CD4-positive, alpha-beta T cell (primary cell): Measurements from ENCODE around the gene ARHGEF17. TPM values are rescaled to one million over a fixed set of nuclear protein-coding genes. Genes with fewer than 3 reads are reported as not detected.

Source experiments
- ATAC-seq: fragments of 200-7000 bp; cut with Tn5 transposase; one replicate; pipeline ENCODE4 v1.10.0; 2022; ENCODE audit warnings: mild to moderate bottlenecking; ENCODE audit not compliant: poor library complexity
- CTCF ChIA-PET: fragments of 350-600 bp; sonication (Branson Sonifier 250); formaldehyde crosslinking; loops from one replicate; lab custom pipeline; 2021; ENCODE audit warnings: antibody characterized with exemption, inconsistent platforms; lab: Charles Lee
- POLR2A ChIA-PET: fragments of 350-600 bp; sonication (Branson Sonifier 250); formaldehyde crosslinking; loops from one replicate; lab custom pipeline; 2021; ENCODE audit warnings: antibody characterized with exemption, inconsistent platforms; lab: Charles Lee
- DNase-seq, 14 experiments: peaks; one replicate each; pipeline ENCODE4 v3.0.0-alpha.2; 2013 to 2020; ENCODE audit warnings: mixed read lengths in 2 of 14
- H3K27ac ChIP-seq, 2 donors: one replicate each; pipeline versions ENCODE4 v1.5.1 to v1.7.0; 2013; ENCODE audit warnings: low read length in 2 of 2, low read depth in 1 of 2, mild to moderate bottlenecking in 1 of 2
- H3K27me3 ChIP-seq, 2 experiments: 1 replicate in 1 of 2; 2 replicates in 1 of 2; pipeline versions ENCODE4 v1.6.1 to v1.7.0; 2013; ENCODE audit warnings: low read length in 2 of 2, control low read depth in 1 of 2, mild to moderate bottlenecking in 1 of 2, moderate library complexity in 1 of 2; ENCODE audit not compliant: insufficient read depth in 2 of 2, control insufficient read depth in 1 of 2
- H3K36me3 ChIP-seq: one replicate; pipeline ENCODE4 v1.6.1; 2013; ENCODE audit warnings: low read length, control low read depth; ENCODE audit not compliant: insufficient read depth
- H3K4me1 ChIP-seq: one replicate; pipeline ENCODE4 v1.6.1; 2013; ENCODE audit warnings: low read length, control low read depth; ENCODE audit not compliant: insufficient read depth
- H3K4me3 ChIP-seq: one replicate; pipeline ENCODE4 v1.5.1; 2013; ENCODE audit warnings: mild to moderate bottlenecking, low read length, moderate library complexity
- H3K9me3 ChIP-seq, 2 experiments: 1 replicate in 1 of 2; 2 replicates in 1 of 2; pipeline versions ENCODE4 v1.6.1 to v1.7.0; 2013; ENCODE audit warnings: low read length in 2 of 2, mild to moderate bottlenecking in 2 of 2, control low read depth in 1 of 2, moderate library complexity in 1 of 2; ENCODE audit not compliant: control insufficient read depth in 1 of 2, insufficient read depth in 1 of 2
- H3K27ac Mint-ChIP-seq: one replicate; pipeline ENCODE4 v1.8.0; 2020; ENCODE audit warnings: mixed read lengths
- H3K27me3 Mint-ChIP-seq: one replicate; pipeline ENCODE4 v1.8.0; 2021; ENCODE audit warnings: mixed read lengths
- H3K36me3 Mint-ChIP-seq: one replicate; pipeline ENCODE4 v1.8.0; 2021; ENCODE audit warnings: low read depth, mixed read lengths
- H3K4me1 Mint-ChIP-seq: one replicate; pipeline ENCODE4 v1.8.0; 2021; ENCODE audit warnings: low read depth, mixed read lengths
- H3K4me3 Mint-ChIP-seq: one replicate; pipeline ENCODE4 v1.8.0; 2020; ENCODE audit warnings: mild to moderate bottlenecking, mixed read lengths
- H3K9me3 Mint-ChIP-seq: one replicate; pipeline ENCODE4 v1.8.0; 2020; ENCODE audit warnings: mixed read lengths
- intact Hi-C, 2 experiments: fragments of 100-400 bp; cut with DNase I in 1 of 2; cut with micrococcal nuclease in 1 of 2; formaldehyde crosslinking; loops; one replicate each; pipeline versions ENCODE4 v1.15.1 to v1.9.0; 2023 to 2025; cut with DNase I, micrococcal nuclease
- total RNA-seq, 174 experiments: library from RNA in 2 of 174; stranded (reverse) in 2 of 174; gene quantifications; one replicate each; pipeline ENCODE4 v1.2.3 and lab custom pipeline; 2021 to 2026
- TF ChIP-seq, protein P1 (sequence below): fragments of 200-600 bp; IDR thresholded peaks from one replicate; pipeline ENCODE4 v1.8.0; 2022; ENCODE audit warnings: antibody characterized with exemption, mild to moderate bottlenecking

Gene ARHGEF17
- total RNA-seq, 2 experiments from 2014 or later, result not detected

DNA sequence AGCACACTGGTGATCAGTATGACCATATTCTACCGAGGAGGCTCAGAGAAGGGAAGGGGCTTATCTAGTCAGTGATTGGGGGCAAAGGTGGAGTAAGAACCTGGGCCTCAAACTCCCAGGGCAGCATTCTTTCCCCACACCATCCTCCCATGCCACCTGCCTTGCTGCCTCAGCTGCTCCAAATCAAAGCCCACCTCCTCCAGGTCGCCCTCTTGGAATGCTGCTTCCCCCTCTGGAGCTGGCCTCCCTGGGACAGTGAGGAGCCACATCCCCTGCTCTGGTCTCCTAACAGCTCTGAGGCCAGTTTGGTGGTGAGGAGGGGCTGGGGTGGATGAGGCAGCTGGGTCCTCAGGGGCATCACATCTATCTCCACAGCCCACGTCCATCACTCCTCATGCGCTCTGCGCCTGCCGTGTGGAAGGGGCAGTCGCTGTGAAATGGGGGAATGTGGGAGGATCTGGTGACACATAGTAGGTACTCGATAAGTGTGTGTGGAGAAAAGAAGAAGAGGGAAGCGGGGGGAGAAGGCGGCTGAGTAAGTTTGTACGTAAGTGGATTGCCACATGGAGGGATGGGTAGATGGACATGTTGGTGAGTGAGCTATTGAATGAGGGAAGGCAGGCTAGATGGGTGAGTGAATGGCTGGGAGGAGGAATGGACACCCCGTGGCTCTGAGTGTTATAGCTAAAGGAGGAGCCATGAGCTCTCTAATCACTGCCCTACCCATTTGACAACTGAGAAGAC is 16.1 kb upstream of the ARHGEF17 start:
- Histone ChIP-seq H3K4me3 (no peak overlapping the region), H3K27me3 (no peaks in the 10 kb centered on the region), H3K9me3 (no peaks in the 10 kb centered on the region), H3K4me1 (peaks cover 20% of the 10 kb centered on the region), H3K27ac (no peak overlapping the region), H3K36me3 (no peaks in the 10 kb centered on the region)
- DNase-seq (no peak), ATAC-seq (no peak)
- no peaks in the 10 kb centered on the region for H3K27me3 Mint-ChIP-seq
- no peak overlapping the region for H3K27ac Mint-ChIP-seq
- ChIA-PET CTCF (interaction anchor here (2.0 kb wide), 1 partner anchor 43 kb away, joined by 6 read pairs; no protein-coding TSS in a partner anchor), POLR2A (no interaction called here)
- intact Hi-C loops, result no loop called here
- peaks cover 5% of the 10 kb centered on the region for H3K4me1 Mint-ChIP-seq
- TF ChIP-seq, protein P1, sequence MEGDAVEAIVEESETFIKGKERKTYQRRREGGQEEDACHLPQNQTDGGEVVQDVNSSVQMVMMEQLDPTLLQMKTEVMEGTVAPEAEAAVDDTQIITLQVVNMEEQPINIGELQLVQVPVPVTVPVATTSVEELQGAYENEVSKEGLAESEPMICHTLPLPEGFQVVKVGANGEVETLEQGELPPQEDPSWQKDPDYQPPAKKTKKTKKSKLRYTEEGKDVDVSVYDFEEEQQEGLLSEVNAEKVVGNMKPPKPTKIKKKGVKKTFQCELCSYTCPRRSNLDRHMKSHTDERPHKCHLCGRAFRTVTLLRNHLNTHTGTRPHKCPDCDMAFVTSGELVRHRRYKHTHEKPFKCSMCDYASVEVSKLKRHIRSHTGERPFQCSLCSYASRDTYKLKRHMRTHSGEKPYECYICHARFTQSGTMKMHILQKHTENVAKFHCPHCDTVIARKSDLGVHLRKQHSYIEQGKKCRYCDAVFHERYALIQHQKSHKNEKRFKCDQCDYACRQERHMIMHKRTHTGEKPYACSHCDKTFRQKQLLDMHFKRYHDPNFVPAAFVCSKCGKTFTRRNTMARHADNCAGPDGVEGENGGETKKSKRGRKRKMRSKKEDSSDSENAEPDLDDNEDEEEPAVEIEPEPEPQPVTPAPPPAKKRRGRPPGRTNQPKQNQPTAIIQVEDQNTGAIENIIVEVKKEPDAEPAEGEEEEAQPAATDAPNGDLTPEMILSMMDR, result no peak
- no peak overlapping the region for H3K4me3 Mint-ChIP-seq
- no peaks in the 10 kb centered on the region for H3K36me3 Mint-ChIP-seq
- H3K9me3 Mint-ChIP-seq, result no peaks in the 10 kb centered on the region

DNA sequence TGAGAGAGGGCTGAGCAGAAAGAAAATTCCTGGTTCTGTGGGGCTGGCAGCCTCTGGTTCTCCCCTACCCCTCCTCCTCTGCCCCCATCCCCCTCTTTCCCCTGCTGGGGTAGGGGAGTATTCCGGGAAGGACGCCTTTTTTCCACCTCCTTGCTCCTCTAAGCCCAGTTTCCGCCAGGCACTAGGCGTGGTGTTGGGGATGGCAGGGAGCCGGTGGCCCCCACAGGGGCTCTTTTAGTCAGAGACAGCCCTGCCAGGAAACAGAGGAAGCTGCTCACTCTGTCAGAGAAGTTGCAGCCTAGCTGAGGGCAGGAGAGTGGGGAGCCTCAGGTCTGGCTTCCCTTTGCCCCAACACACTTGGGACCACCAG is 15.6 kb upstream of the ARHGEF17 start:
- DNase-seq (no peak), ATAC-seq (no peak)
- Mint-ChIP-seq H3K27ac (no peak overlapping the region), H3K27me3 (peaks cover 1% of the 10 kb centered on the region), H3K36me3 (no peaks in the 10 kb centered on the region), H3K4me3 (no peak overlapping the region), H3K9me3 (no peaks in the 10 kb centered on the region), H3K4me1 (peaks cover 5% of the 10 kb centered on the region)
- no peaks in the 10 kb centered on the region for H3K27me3 ChIP-seq
- CTCF ChIA-PET, result no interaction called here
- intact Hi-C loops, result no loop called here
- peaks cover 20% of the 10 kb centered on the region for H3K4me1 ChIP-seq
- POLR2A ChIA-PET, result no interaction called here
- TF ChIP-seq, protein P1, result no peak
- no peak overlapping the region for H3K27ac ChIP-seq
- H3K36me3 ChIP-seq, result no peaks in the 10 kb centered on the region
- H3K4me3 ChIP-seq, result no peak overlapping the region
- H3K9me3 ChIP-seq, result no peaks in the 10 kb centered on the region

DNA sequence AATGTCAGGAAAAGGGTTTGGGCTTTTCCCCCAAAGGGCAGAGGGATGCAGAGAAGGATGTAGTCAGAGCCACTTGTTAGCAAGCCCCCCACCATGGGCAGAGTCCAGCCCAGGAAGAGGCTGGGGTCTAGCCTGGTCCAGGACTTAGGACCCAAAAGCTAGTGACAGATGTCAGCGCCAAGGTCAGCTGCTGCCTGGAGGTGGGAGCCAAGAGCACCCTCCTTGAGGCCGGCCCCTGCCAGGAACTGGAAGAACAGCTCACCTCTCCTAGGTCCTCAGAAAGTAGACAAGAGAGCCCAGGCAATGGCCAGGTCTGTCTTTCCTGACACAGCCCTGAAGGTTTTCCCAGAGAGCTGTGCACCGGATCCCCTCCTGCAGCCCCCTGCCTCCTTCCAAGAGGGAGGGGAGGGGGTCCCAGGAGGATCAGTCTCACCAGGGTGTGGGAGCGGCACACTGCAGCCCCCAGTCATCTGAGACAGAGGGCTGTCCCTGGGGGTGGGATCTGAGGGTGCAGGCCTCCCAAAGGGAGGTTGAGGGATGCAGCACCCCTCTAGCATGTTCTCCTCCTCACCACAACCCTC is 14.6 kb upstream of the ARHGEF17 start:
- no peak for DNase-seq
- intact Hi-C loops, result no loop called here
- H3K4me1 ChIP-seq, result peaks cover 16% of the 10 kb centered on the region
- no peaks in the 10 kb centered on the region for H3K36me3 Mint-ChIP-seq
- TF ChIP-seq, protein P1, result no peak
- H3K36me3 ChIP-seq, result no peaks in the 10 kb centered on the region
- no peak overlapping the region for H3K4me3 Mint-ChIP-seq
- H3K27ac Mint-ChIP-seq, result no peak overlapping the region
- ATAC-seq, result no peak
- H3K4me3 ChIP-seq, result no peak overlapping the region
- ChIA-PET POLR2A (no interaction called here), CTCF (no interaction called here)
- peaks cover 7% of the 10 kb centered on the region for H3K27me3 Mint-ChIP-seq
- H3K4me1 Mint-ChIP-seq, result peaks cover 5% of the 10 kb centered on the region
- H3K27me3 ChIP-seq, result no peaks in the 10 kb centered on the region
- no peak overlapping the region for H3K27ac ChIP-seq
- no peaks in the 10 kb centered on the region for H3K9me3 Mint-ChIP-seq
- H3K9me3 ChIP-seq, result no peaks in the 10 kb centered on the region
